K562 (cell line): ENCODE data around the gene SHANK1. TPM values are rescaled to one million over a fixed set of nuclear protein-coding genes. Genes with fewer than 3 reads are reported as not detected.

Experiments
- BMI1 ChIP-seq: fragments of 150-350 bp; IDR thresholded peaks from 2 replicates; pipeline ENCODE4 v1.6.1; 2014; ENCODE audit warnings: low read length
- CCNT2 ChIP-seq: IDR thresholded peaks from 2 replicates; pipeline ENCODE4 v1.6.1; 2011; ENCODE audit warnings: borderline replicate concordance, low read depth, mild to moderate bottlenecking, moderate library complexity, mixed read lengths, low read length; ENCODE audit not compliant: insufficient read length; ENCODE audit errors: extremely low read depth
- CREB1 ChIP-seq, 2 experiments: sonication (generic) in 1 of 2; formaldehyde crosslinking in 1 of 2; IDR thresholded peaks; 2 replicates each; pipeline versions ENCODE4 v1.6.1 to v1.8.0; 2012 to 2022; ENCODE audit warnings: inconsistent platforms in 1 of 2, mild to moderate bottlenecking in 1 of 2, missing genetic modification reagents in 1 of 2, moderate library complexity in 1 of 2
- IRF2 ChIP-seq: sonication (generic); formaldehyde crosslinking; IDR thresholded peaks from 2 replicates; pipeline ENCODE4 v1.8.1; 2022; ENCODE audit warnings: mild to moderate bottlenecking, missing genetic modification reagents
- KLF6 ChIP-seq: fragments of 250-450 bp; sonication (Bioruptor Pico); IDR thresholded peaks from 2 replicates; pipeline ENCODE4 v1.4.0; 2020; ENCODE audit warnings: mild to moderate bottlenecking, moderate library complexity, borderline replicate concordance
- NFIX ChIP-seq: fragments of 250-450 bp; sonication (Bioruptor Pico); IDR thresholded peaks from 2 replicates; pipeline ENCODE4 v1.4.0; 2020; ENCODE audit warnings: low read depth, mild to moderate bottlenecking, moderate library complexity
- SMAD4 ChIP-seq: fragments of 250-450 bp; sonication (Bioruptor Pico); conservative IDR thresholded peaks from 2 replicates; pipeline ENCODE4 v1.8.0; 2021; ENCODE audit warnings: inconsistent platforms, mild to moderate bottlenecking, moderate library complexity
- SPI1 ChIP-seq: IDR thresholded peaks from 2 replicates; pipeline ENCODE4 v1.6.1; 2011; ENCODE audit warnings: low read depth, low read length, control low read depth, borderline replicate concordance
- TCF3 ChIP-seq: sonication (generic); formaldehyde crosslinking; IDR thresholded peaks from 2 replicates; pipeline ENCODE4 v1.4.0; 2020; ENCODE audit warnings: mild to moderate bottlenecking, missing genetic modification reagents
- ZNF165 ChIP-seq: fragments of 250-450 bp; sonication (Bioruptor Pico); IDR thresholded peaks from 2 replicates; pipeline ENCODE4 v1.4.0; 2020; ENCODE audit warnings: borderline replicate concordance
- ZNF324 ChIP-seq: fragments of 250-450 bp; sonication (Bioruptor Pico); IDR thresholded peaks from 2 replicates; pipeline ENCODE4 v1.4.0; 2020; ENCODE audit warnings: mild to moderate bottlenecking
- ZNF384 ChIP-seq: IDR thresholded peaks from 2 replicates; pipeline ENCODE4 v1.6.1; 2012; ENCODE audit warnings: low read depth, low read length, improper control_type of control experiment
- ZNF830 ChIP-seq: fragments of 250-450 bp; sonication (Bioruptor Pico); IDR thresholded peaks from 2 replicates; pipeline ENCODE4 v1.5.0; 2021; ENCODE audit warnings: mild to moderate bottlenecking
- polyA plus RNA-seq, 8 experiments: library from polyadenylated mRNA; depleted of rRNA in 4 of 8; stranded (reverse) in 5 of 8; unstranded in 3 of 8; fragments of >200 nt; fragmentation: Nextera tagmentation in 2 of 8; fragmentation: Illumina TruSeq in 1 of 8; extraction: Ambion mirVana in 2 of 8; extraction: Trizol in 1 of 8; gene quantifications; 2 replicates each; pipeline versions ENCODE4 v1.2.1 to v1.2.3, GENCODE V29; 2011 to 2014; ENCODE audit warnings: inconsistent platforms in 1 of 8, missing spikeins in 1 of 8
- total RNA-seq, 7 experiments: library from RNA; depleted of rRNA in 6 of 7; stranded (reverse); fragments of >200 nt in 6 of 7; fragmentation: Illumina TruSeq in 2 of 7; extraction: Trizol in 2 of 7; gene quantifications; 2 replicates each; pipeline versions ENCODE4 v1.2.1 to v1.2.3, GENCODE V29; 2011 to 2021; ENCODE audit warnings: low replicate concordance in 1 of 7
- TF ChIP-seq, protein P1 (sequence below): fragments of 150-350 bp; IDR thresholded peaks from 2 replicates; pipeline ENCODE4 v1.6.1; 2014; ENCODE audit warnings: low read depth, mild to moderate bottlenecking, low read length, borderline replicate concordance
- TF ChIP-seq, protein P2 (sequence below): sonication (generic); formaldehyde crosslinking; IDR thresholded peaks from 2 replicates; pipeline ENCODE4 v1.8.0; 2022; ENCODE audit warnings: mild to moderate bottlenecking, missing genetic modification reagents
- TF ChIP-seq, protein P3 (sequence below): fragments of 250-450 bp; sonication (Bioruptor Pico); IDR thresholded peaks from 2 replicates; pipeline ENCODE4 v1.9.0; 2021; ENCODE audit warnings: mild to moderate bottlenecking, inconsistent platforms

Gene SHANK1
- total and polyA plus RNA-seq, 9 of the 15 experiments (the other 6 are each of a cell fraction or from before 2014, with no cell fraction given), result 0.33 to 1.3 (median 0.55) TPM; not detected in 2

DNA sequence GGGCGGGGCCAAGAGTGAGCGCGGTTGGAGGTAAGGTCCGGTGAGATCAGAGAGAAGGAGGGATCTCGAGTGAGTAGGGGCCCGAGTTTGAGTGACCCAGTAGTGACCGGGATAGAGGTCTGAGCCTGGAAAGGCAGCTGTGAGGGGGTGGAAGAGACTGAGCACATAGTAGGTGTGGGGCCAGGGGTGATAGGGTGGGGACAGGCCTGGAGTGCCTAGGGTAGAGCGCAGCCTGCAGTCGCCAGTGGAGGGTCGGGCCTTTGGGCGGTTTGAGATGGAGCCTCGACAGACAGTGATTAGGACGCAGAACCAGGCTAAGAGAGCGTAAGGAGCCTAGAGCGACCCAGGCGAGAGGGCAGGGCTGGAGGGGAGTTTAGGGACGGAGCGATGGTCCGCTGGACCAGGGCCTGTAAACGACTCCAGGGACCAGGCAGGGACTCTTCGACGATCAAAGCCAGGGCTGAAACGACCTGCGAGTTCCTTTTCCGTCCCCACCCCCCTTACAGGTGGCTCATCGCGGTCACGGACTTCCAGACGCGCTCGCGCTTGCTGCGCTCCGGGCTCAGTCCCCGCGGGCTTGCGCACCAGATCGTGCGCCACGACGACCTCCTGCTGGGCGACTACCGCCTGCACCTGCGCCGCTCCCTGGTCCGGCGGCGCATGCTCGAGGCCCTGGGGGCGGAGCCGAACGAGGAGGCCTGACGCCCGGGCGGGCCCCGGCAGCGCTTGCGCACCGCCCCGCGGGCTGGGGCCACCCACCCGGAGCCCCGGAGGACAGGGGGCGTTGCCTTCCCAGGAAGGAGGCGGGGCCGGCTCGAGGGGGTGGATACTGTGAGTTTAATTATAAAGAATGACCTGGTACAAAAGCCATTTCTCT lies 60.9 kb downstream of the SHANK1 start (continued):
- TF ChIP-seq TCF3 (CRISPR knock-in tag) (peak; percentile 17), KLF6 (no peak), CREB1 (IDR thresholded peaks at IDR 0.05) (peak; percentile 77; the same call in 1 of the 2 replicates), CREB1 (CRISPR knock-in tag; IDR thresholded peaks at IDR 0.05) (peak; percentile 87), ZNF324 (CRISPR knock-in tag) (0 out of 2 replicates have a peak, but pooled peaks have one; percentile 23), ZNF384 (no peak), ZNF830 (CRISPR knock-in tag) (no peak), SPI1 (no peak), ZNF165 (no peak), SMAD4 (CRISPR knock-in tag) (0 out of 2 replicates have a peak, but pooled peaks have one; percentile 11), BMI1 (no peak), CCNT2 (peak; percentile 86), IRF2 (CRISPR knock-in tag) (no peak), NFIX (no peak)
- TF ChIP-seq, protein P1, sequence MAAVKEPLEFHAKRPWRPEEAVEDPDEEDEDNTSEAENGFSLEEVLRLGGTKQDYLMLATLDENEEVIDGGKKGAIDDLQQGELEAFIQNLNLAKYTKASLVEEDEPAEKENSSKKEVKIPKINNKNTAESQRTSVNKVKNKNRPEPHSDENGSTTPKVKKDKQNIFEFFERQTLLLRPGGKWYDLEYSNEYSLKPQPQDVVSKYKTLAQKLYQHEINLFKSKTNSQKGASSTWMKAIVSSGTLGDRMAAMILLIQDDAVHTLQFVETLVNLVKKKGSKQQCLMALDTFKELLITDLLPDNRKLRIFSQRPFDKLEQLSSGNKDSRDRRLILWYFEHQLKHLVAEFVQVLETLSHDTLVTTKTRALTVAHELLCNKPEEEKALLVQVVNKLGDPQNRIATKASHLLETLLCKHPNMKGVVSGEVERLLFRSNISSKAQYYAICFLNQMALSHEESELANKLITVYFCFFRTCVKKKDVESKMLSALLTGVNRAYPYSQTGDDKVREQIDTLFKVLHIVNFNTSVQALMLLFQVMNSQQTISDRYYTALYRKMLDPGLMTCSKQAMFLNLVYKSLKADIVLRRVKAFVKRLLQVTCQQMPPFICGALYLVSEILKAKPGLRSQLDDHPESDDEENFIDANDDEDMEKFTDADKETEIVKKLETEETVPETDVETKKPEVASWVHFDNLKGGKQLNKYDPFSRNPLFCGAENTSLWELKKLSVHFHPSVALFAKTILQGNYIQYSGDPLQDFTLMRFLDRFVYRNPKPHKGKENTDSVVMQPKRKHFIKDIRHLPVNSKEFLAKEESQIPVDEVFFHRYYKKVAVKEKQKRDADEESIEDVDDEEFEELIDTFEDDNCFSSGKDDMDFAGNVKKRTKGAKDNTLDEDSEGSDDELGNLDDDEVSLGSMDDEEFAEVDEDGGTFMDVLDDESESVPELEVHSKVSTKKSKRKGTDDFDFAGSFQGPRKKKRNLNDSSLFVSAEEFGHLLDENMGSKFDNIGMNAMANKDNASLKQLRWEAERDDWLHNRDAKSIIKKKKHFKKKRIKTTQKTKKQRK, result no peak; the same call in 1 of the 2 replicates
- TF ChIP-seq, protein P2, sequence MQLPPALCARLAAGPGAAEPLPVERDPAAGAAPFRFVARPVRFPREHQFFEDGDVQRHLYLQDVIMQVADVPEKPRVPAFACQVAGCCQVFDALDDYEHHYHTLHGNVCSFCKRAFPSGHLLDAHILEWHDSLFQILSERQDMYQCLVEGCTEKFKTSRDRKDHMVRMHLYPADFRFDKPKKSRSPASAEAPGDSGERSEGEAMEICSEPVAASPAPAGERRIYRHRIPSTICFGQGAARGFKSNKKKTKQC (CRISPR knock-in tag), result peak; percentile 37; the same call in 1 of the 2 replicates
- TF ChIP-seq, protein P3, sequence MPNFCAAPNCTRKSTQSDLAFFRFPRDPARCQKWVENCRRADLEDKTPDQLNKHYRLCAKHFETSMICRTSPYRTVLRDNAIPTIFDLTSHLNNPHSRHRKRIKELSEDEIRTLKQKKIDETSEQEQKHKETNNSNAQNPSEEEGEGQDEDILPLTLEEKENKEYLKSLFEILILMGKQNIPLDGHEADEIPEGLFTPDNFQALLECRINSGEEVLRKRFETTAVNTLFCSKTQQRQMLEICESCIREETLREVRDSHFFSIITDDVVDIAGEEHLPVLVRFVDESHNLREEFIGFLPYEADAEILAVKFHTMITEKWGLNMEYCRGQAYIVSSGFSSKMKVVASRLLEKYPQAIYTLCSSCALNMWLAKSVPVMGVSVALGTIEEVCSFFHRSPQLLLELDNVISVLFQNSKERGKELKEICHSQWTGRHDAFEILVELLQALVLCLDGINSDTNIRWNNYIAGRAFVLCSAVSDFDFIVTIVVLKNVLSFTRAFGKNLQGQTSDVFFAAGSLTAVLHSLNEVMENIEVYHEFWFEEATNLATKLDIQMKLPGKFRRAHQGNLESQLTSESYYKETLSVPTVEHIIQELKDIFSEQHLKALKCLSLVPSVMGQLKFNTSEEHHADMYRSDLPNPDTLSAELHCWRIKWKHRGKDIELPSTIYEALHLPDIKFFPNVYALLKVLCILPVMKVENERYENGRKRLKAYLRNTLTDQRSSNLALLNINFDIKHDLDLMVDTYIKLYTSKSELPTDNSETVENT (CRISPR knock-in tag), result peak; percentile 88
